HG02588 (cell line): ENCODE measurements around the gene STYXL2.

Experiments
- ATAC-seq: cut with Tn5 transposase; IDR thresholded peaks from one replicate; pipeline ENCODE4 v1.9.1; 2021; ENCODE audit warnings: mild to moderate bottlenecking, moderate library complexity; ENCODE audit not compliant: unreplicated experiment

The STYXL2 gene

DNA sequence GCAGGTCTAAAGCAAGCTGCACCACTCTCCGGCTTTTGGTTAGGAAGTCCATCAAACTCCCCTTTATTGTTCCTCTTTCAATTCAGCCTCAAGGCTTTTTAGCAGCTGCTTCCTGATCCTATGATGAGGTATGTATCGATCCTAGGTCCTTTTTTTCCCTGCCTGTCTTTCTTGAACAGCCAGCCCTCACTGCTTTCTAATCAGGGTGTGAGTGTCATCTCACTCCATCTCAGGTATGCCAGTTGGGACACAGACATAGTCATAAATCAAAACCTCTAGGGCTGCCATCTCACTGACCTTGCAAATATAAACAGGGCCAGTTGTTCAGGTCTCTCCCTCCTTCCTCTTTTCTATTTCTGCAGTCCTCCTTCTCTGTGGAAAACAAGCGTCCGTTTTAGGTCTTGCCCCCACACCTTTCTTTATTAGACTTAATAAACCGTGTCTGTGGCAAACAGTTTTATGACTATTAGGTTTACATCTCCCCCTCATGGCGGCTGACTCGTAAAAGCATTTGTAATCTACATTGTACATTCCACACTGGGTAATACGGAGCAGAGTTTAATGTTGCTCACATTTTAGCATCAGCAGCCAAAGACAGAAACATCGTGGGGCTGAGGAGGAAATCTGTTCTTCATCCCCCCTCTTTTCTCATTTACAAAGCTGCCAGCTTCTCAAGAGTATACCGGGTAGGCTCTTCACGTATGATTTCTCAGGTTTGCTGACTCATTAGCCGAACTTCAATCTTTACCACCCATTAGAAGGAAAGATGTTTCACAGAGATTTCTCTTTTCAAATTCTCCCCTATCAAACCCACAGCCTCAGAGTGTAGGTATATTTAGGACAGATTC is 11.6 kb downstream of the STYXL2 start:
- ATAC-seq = no peak

- no peak for ATAC-seq
Measured at GRCh38 chr1:167106119-167106461, 12.2 kb downstream of the STYXL2 start.

DNA sequence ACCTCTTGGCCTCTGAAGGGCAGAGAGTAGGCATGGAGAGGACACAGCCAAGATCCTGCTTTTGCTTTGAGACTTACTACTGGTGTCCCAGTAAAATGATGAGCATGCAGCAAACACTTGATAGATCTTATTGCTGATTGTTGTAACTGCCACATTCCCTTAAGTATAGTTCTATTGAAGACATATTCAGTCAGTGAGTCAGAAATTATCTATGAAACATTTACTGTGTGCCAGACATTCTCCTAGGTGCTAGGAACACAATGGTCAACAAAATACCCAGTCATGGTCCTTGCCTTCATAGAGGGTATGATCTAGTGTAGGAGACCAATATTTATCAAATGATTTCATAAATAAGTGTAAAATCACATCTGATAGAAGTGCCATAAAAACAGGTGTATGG is 13.6 kb downstream of the STYXL2 start:
- ATAC-seq = no peak

- ATAC-seq = no peak
Measured at GRCh38 chr1:167109125-167109524, 15.2 kb downstream of the STYXL2 start.

DNA sequence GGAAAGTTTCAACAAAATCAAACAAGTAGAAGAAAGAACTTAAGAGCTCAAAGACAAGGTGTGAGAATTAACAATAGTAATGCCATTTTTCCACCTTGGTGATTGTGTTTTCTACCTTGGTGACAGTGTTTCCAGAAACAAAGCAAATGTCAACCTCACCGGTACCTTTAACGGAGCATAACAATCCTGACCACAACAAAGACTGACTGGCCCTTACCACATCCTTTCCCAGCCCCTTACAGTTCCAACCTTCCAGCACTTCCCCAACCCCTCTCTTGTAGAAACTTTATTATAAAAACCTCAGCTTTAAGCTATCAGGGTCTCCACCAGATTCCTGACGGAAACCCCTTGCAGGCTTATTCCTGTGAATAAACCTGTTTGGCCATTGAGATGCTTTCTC is 16.7 kb downstream of the STYXL2 start:
- no peak for ATAC-seq

GRCh38 chr1:167111868-167112709 is 18.2 kb downstream of the STYXL2 start:
- ATAC-seq = no peak

DNA sequence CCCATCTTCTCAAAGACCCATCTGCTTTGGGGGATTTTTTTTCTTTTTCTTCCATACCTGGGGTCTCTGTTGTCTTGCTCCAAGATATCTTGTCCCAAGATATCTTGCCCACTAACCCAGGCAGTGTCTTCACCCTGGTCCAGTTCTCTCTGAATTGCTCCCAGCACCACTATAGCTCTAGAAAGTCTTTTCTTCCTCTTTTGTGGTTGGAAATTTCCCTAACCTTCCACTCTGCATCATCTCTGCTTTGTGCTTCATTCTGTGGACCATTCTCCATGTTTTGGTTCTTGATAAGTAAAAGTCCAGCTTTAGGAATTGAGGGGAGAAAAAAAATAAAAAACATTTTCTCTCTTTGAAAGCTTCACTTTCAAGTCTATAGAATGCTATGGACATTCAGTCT is 20.9 kb downstream of the STYXL2 start:
- no peak for ATAC-seq

GRCh38 chr1:167115655-167116054 is 21.8 kb downstream of the STYXL2 start:
- no peak for ATAC-seq

- no peak for ATAC-seq
Measured at GRCh38 chr1:167116174-167116573, 22.3 kb downstream of the STYXL2 start.

- ATAC-seq = no peak
Measured at GRCh38 chr1:167117225-167117624, 23.4 kb downstream of the STYXL2 start.

DNA sequence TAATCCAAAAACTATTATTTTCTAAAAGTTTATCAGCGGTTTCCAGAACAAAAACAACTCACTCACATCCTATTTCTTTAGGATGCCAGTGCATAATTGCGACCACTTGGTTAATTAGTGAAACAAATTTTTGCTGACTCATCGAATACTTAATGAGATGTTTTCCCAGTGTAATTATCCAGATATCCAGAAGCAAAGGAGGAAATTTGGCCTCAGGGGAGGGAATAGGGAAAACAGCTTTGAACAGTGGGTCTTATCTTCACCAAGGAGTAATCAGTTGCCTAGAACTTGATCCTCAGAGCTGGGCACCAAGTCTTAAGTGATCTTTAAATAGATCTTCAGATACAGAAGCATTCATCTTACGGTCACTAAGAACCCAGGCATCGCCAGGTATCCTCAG is 24.3 kb downstream of the STYXL2 start:
- ATAC-seq = no peak

DNA sequence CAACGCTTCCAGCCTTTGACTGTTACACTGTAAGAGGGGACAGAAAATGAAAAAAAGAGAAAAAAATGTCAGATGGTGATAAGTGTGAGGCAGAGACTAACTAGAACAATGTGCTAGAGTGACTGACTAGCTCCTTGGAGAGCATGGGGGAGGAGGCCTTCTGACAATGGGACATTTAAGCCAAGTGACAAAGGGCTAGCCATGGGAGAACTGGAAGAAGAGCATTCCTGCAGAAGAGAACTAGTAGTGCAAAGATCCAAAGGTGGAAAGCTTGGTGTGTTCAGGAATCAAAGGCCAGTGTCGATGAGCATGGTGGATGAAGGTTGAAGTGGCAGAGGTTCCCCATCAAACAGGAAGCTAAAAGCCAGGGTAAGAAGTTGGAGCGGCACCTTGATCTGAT is 25.8 kb downstream of the STYXL2 start:
- ATAC-seq = no peak

DNA sequence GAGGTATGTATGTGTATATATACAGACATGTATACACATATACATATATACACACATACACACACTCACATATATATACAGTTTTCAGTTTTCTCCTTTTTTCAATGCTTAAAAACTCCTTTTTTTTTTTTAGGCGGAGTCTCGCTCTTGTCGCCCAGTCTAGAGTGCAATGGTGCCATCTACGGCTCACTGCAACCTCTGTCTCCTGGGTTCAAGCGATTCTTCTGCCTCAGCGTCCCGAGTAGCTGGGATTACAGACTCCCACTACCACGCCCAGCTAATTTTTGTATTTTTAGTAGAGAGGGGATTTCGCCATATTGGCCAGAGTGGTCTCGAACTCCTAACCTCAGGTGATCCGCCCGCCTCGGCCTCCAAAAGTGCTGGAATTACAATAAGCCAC is 27.0 kb downstream of the STYXL2 start:
- ATAC-seq = no peak

DNA sequence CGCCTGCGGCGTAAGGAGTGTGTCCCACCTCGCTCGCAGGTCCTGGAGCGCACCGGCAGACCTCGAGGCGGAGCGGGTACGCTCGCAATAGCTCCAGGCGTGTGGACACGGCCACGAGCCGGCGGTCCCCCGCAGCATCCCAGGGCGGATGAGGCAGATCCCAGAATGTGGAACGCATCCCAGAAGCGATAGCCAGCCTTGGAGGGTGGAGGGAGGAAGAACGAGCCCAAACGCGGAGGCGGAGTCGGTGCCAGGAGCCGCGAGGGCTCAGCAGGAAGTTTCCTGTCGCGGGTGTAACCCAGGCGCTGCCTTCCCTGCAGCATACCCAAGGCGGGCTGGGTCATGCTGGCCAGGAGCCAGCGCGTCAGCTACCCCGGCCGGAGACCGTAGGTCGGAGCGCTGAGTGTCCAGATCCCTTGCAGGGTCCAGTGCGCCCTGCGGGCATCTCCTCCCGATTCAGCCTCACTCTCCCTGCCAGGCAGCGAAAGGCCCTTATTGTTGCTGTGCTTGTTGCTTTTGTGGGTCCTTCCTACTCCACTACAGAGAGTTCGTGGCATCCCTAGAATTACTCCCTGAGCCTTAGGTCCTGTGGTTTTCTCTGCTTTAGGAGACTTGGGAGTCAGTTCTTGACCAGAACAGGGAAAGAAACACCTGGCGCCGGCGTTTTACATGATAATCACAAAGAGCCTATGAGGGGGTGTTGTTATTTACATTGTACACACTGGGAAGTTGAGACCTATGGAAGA is 27.7 kb downstream of the STYXL2 start:
- no peak for ATAC-seq

DNA sequence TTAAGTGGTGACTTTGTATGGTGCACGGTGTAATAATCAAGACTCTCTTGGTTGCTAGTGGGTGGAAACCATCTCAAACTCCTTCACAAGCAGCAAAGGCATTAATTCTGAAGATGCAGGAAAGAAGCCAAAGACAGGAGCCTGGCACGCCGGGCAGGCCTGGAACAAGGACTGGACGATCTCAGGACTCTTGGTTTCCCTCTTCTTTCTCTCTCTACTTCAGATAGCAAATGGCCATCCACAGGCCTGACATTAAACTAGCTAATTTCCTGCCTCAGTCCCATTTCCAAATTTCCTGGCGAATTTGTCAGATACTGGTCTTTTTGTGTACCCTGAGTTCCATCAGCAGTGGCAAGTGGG is 28.2 kb downstream of the STYXL2 start:
- ATAC-seq = no peak

DNA sequence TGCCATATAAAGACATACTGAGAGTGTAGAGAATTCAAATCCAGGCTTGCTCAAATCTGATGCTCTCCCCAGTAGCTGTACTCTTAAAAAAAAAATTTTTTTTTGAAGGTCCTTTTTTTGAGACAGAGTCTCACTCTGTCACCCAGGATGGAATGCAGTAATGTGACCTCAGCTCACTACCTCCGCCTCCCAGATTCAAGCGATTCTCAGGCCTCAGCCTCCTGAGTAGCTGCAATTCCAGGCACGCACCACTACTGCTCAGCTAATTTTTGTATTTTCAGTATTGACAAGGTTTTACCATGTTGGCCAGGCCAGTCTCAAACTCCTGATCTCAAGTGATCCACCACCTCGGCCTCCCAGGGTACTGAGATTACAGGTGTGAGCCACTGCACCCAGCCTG is 28.7 kb downstream of the STYXL2 start:
- ATAC-seq = no peak

DNA sequence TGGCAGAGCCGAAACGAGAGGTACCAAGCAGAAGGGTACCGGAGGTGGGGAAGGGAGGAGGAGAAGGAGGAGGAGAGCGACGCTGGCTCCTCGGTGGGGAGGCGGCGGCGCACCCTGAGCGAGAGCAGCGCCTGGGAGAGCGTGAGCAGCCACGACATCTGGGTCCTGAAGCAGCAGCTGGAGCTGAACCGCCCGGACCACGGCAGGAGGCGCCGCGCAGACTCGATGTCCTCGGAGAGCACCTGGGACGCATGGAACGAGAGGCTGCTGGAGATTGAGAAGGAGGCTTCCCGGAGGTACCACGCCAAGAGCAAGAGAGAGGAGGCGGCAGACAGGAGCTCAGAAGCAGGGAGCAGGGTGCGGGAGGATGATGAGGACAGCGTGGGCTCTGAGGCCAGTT is 32.4 kb downstream of the STYXL2 start:
- no peak for ATAC-seq

DNA sequence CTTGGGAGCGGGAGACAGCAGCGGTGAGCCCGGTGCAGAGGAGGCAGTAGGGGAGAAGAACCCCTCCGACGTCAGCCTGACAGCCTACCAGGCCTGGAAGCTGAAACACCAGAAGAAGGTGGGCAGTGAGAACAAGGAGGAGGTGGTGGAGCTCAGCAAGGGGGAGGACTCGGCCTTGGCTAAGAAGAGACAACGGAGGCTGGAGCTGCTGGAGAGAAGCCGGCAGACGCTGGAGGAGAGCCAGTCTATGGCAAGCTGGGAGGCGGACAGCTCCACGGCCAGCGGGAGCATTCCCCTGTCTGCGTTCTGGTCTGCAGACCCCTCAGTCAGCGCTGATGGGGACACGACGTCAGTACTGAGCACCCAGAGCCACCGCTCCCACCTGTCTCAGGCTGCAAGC is 32.9 kb downstream of the STYXL2 start:
- no peak for ATAC-seq

DNA sequence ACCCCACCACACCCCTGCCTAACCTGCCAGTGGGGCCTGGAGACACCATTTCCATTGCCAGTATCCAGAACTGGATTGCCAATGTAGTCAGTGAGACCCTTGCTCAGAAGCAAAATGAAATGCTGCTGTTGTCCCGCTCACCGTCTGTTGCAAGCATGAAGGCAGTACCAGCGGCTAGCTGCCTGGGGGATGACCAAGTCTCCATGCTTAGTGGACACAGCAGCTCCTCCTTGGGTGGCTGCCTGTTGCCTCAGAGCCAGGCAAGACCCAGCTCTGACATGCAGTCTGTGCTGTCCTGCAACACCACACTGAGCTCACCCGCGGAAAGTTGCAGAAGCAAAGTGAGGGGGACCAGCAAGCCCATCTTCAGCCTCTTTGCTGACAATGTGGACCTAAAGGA is 33.4 kb downstream of the STYXL2 start:
- no peak for ATAC-seq

GRCh38 chr1:167127661-167128060 is 33.8 kb downstream of the STYXL2 start:
- no peak for ATAC-seq
